Measurements from ENCODE around the gene EHBP1L1. TPM values are rescaled to one million over a fixed set of nuclear protein-coding genes. Genes with fewer than 3 reads are reported as not detected.

The EHBP1L1 gene
- total RNA-seq, 1 donor from 2014 or later: 10.1 TPM

- Histone ChIP-seq H3K4me3 (ENCODE audit: insufficient read depth, low read depth, low read length) (no peak overlapping the region), H3K9ac (ENCODE audit: low read length) (no peak overlapping the region), H3K79me2 (ENCODE audit: insufficient read depth, low read length) (peaks cover 71% of the 10 kb centered on the region), H3K9me3 (ENCODE audit: insufficient read depth, low read depth, low read length) (no peaks in the 10 kb centered on the region), H2AFZ (ENCODE audit: low read depth, low read length) (no peak overlapping the region), H3K27me3 (ENCODE audit: insufficient read depth, low read length) (no peaks in the 10 kb centered on the region), H4K20me1 (ENCODE audit: insufficient read depth, low read length) (peaks cover 39% of the 10 kb centered on the region), H3K36me3 (ENCODE audit: insufficient read depth, low read length) (peaks cover 22% of the 10 kb centered on the region), H3K27ac (ENCODE audit: low read depth, low read length) (no peak overlapping the region), H3K4me2 (ENCODE audit: low read length) (no peak overlapping the region), H3K4me1 (ENCODE audit: insufficient read depth, low read length) (peaks cover 11% of the 10 kb centered on the region)
- TF ChIP-seq EZH2 (IDR thresholded peaks at IDR 0.05; ENCODE audit: insufficient read depth, low read length): no peak
- TF ChIP-seq CTCF (IDR thresholded peaks at IDR 0.05; ENCODE audit: insufficient read depth, low read depth, low read length): no peak
- no peak overlapping the region for H3K27ac Mint-ChIP-seq (ENCODE audit: unreplicated experiment)
- no peak for FAIRE-seq
- H3K4me1 Mint-ChIP-seq (ENCODE audit: low read depth, unreplicated experiment): peaks cover 9% of the 10 kb centered on the region
- peaks cover 11% of the 10 kb centered on the region for H3K36me3 Mint-ChIP-seq (ENCODE audit: low read depth, unreplicated experiment)
- no peak for DNase-seq (ENCODE audit: low read depth)
- H3K4me3 Mint-ChIP-seq (ENCODE audit: unreplicated experiment): no peak overlapping the region
- no peaks in the 10 kb centered on the region for H3K27me3 Mint-ChIP-seq (ENCODE audit: low read depth, unreplicated experiment)
- H3K9me3 Mint-ChIP-seq (ENCODE audit: unreplicated experiment): no peaks in the 10 kb centered on the region
Measured at GRCh38 chr11:65617990-65618751, 42.3 kb downstream of the EHBP1L1 start.

- H2AFZ ChIP-seq (ENCODE audit: low read depth, low read length): no peak overlapping the region
- DNase-seq (ENCODE audit: low read depth) (no peak), FAIRE-seq (no peak)
- no peak overlapping the region for H3K4me2 ChIP-seq (ENCODE audit: low read length)
- no peaks in the 10 kb centered on the region for H3K27me3 ChIP-seq (ENCODE audit: insufficient read depth, low read length)
- TF ChIP-seq CTCF (IDR thresholded peaks at IDR 0.05; ENCODE audit: insufficient read depth, low read depth, low read length): no peak
- no peak for TF ChIP-seq EZH2 (IDR thresholded peaks at IDR 0.05; ENCODE audit: insufficient read depth, low read length)
- H3K4me3 Mint-ChIP-seq (ENCODE audit: unreplicated experiment): no peak overlapping the region
- peaks cover 65% of the 10 kb centered on the region for H3K79me2 ChIP-seq (ENCODE audit: insufficient read depth, low read length)
- H3K27ac Mint-ChIP-seq (ENCODE audit: unreplicated experiment): no peak overlapping the region
- no peaks in the 10 kb centered on the region for H3K9me3 Mint-ChIP-seq (ENCODE audit: unreplicated experiment)
- peaks cover 44% of the 10 kb centered on the region for H4K20me1 ChIP-seq (ENCODE audit: insufficient read depth, low read length)
- no peaks in the 10 kb centered on the region for H3K27me3 Mint-ChIP-seq (ENCODE audit: low read depth, unreplicated experiment)
- no peaks in the 10 kb centered on the region for H3K9me3 ChIP-seq (ENCODE audit: insufficient read depth, low read depth, low read length)
- no peak overlapping the region for H3K9ac ChIP-seq (ENCODE audit: low read length)
- H3K4me1 ChIP-seq (ENCODE audit: insufficient read depth, low read length): peaks cover 8% of the 10 kb centered on the region
- peaks cover 23% of the 10 kb centered on the region for H3K36me3 ChIP-seq (ENCODE audit: insufficient read depth, low read length)
- H3K36me3 Mint-ChIP-seq (ENCODE audit: low read depth, unreplicated experiment): peaks cover 11% of the 10 kb centered on the region
- H3K4me3 ChIP-seq (ENCODE audit: insufficient read depth, low read depth, low read length): no peak overlapping the region
- H3K27ac ChIP-seq (ENCODE audit: low read depth, low read length): no peak overlapping the region
- H3K4me1 Mint-ChIP-seq (ENCODE audit: low read depth, unreplicated experiment): peaks cover 8% of the 10 kb centered on the region
Measured at GRCh38 chr11:65618763-65619162, 42.9 kb downstream of the EHBP1L1 start.

GRCh38 chr11:65619281-65619928, 43.6 kb downstream of the EHBP1L1 start:
- H3K27me3 ChIP-seq (ENCODE audit: insufficient read depth, low read length): no peaks in the 10 kb centered on the region
- H3K79me2 ChIP-seq (ENCODE audit: insufficient read depth, low read length): peaks cover 61% of the 10 kb centered on the region
- Mint-ChIP-seq H3K4me1 (ENCODE audit: low read depth, unreplicated experiment) (peaks cover 8% of the 10 kb centered on the region), H3K27me3 (ENCODE audit: low read depth, unreplicated experiment) (no peaks in the 10 kb centered on the region), H3K36me3 (ENCODE audit: low read depth, unreplicated experiment) (peaks cover 11% of the 10 kb centered on the region), H3K9me3 (ENCODE audit: unreplicated experiment) (no peaks in the 10 kb centered on the region), H3K27ac (ENCODE audit: unreplicated experiment) (no peak overlapping the region), H3K4me3 (ENCODE audit: unreplicated experiment) (peak overlapping the region; percentile 6)
- peaks cover 8% of the 10 kb centered on the region for H3K4me1 ChIP-seq (ENCODE audit: insufficient read depth, low read length)
- H3K9me3 ChIP-seq (ENCODE audit: insufficient read depth, low read depth, low read length): no peaks in the 10 kb centered on the region
- TF ChIP-seq EZH2 (IDR thresholded peaks at IDR 0.05; ENCODE audit: insufficient read depth, low read length): no peak
- TF ChIP-seq CTCF (IDR thresholded peaks at IDR 0.05; ENCODE audit: insufficient read depth, low read depth, low read length): no peak
- H2AFZ ChIP-seq (ENCODE audit: low read depth, low read length): no peak overlapping the region
- no peak overlapping the region for H3K9ac ChIP-seq (ENCODE audit: low read length)
- H3K4me2 ChIP-seq (ENCODE audit: low read length): no peak overlapping the region
- no peak for FAIRE-seq
- peaks cover 44% of the 10 kb centered on the region for H4K20me1 ChIP-seq (ENCODE audit: insufficient read depth, low read length)
- no peak overlapping the region for H3K4me3 ChIP-seq (ENCODE audit: insufficient read depth, low read depth, low read length)
- DNase-seq (ENCODE audit: low read depth): no peak
- H3K36me3 ChIP-seq (ENCODE audit: insufficient read depth, low read length): peaks cover 23% of the 10 kb centered on the region
- no peak overlapping the region for H3K27ac ChIP-seq (ENCODE audit: low read depth, low read length)
